ENCODE data around the gene ASXL1. TPM values are rescaled to one million over a fixed set of nuclear protein-coding genes. Genes with fewer than 3 reads are reported as not detected.

ASXL1 gene
- total and polyA plus RNA-seq, 10 of the 15 experiments (the other 5 are each of a cell fraction or from before 2014, with no cell fraction given): 11.0 to 87.6 (median 56.8) TPM

GRCh38 chr20:32397567-32398084 is 39.5 kb downstream of the ASXL1 start:
- in situ Hi-C loops (cut with MboI) (no loop called here), intact Hi-C loops (cut with micrococcal nuclease; ENCODE audit: unreplicated experiment) (no loop called here)
- H2AFZ ChIP-seq (ENCODE audit: control insufficient read depth, low read depth, low read length): no peak overlapping the region
- no peak overlapping the region for H3K27ac ChIP-seq (ENCODE audit: control insufficient read depth, insufficient read depth)
- H3K9ac ChIP-seq (ENCODE audit: control insufficient read depth, insufficient read depth, low read length): no peak overlapping the region
- FAIRE-seq (no peak), ATAC-seq (no peak), DNase-seq (ENCODE audit: low read depth, low spot score) (no peak)
- CTCF ChIA-PET: no interaction called here
- BruUV-seq (replicated peaks): no TSS peak
- peaks cover 0 to 16% of the 10 kb centered on the region in 2 experiments; a peak in 3 of 4 replicates for H3K36me3 ChIP-seq (ENCODE audit: control insufficient read depth in 2 of 2, insufficient read depth in 2 of 2, low read length in 1 of 2)
- H3K4me3 ChIP-seq: no peak overlapping the region
- WGBS (ENCODE audit: insufficient coverage, insufficient replicate concordance, low lambda C conversion rate, missing lambda C conversion rate): 98% methylated on average over 11 of the region's 11 CpGs
- no peaks in the 10 kb centered on the region; the same call in 2 of the 3 replicates for H3K9me3 ChIP-seq (replicated peaks; ENCODE audit: control insufficient read depth, insufficient read depth, low read length)
- H3K4me2 ChIP-seq (ENCODE audit: control insufficient read depth, insufficient read depth): no peak overlapping the region
- TF ChIP-seq ZNF274 (IDR thresholded peaks at IDR 0.05; ENCODE audit: insufficient read depth, insufficient read length): no peak
- TF ChIP-seq IRF5 (IDR thresholded peaks at IDR 0.05; ENCODE audit: borderline replicate concordance): no peak
- no peak for TF ChIP-seq BCL11A (IDR thresholded peaks at IDR 0.05; ENCODE audit: low read depth, low read length)
- no peak for TF ChIP-seq ZBTB11 (CRISPR knock-in tag; IDR thresholded peaks at IDR 0.05)
- TF ChIP-seq FOXM1 (IDR thresholded peaks at IDR 0.05; ENCODE audit: low read depth, low read length): no peak
- TF ChIP-seq CHD2 (IDR thresholded peaks at IDR 0.05; ENCODE audit: borderline replicate concordance, low read depth, low read length): no peak
- no peak for TF ChIP-seq FOXK2 (IDR thresholded peaks at IDR 0.05)
- no peak for TF ChIP-seq POU2F2 (IDR thresholded peaks at IDR 0.05; ENCODE audit: borderline replicate concordance, low read depth, low read length)
- no peak for TF ChIP-seq EP300 (IDR thresholded peaks at IDR 0.05; ENCODE audit: borderline replicate concordance in 1 of 2, control insufficient read depth in 1 of 2, low read depth in 2 of 2, low read length in 2 of 2)
- no peak for TF ChIP-seq CEBPB (IDR thresholded peaks at IDR 0.05; ENCODE audit: borderline replicate concordance in 1 of 2, low read depth in 2 of 2, low read length in 2 of 2)
- no peak for TF ChIP-seq HDAC2 (IDR thresholded peaks at IDR 0.05)
- TF ChIP-seq SMAD1 (IDR thresholded peaks at IDR 0.05; ENCODE audit: low read depth, partially characterized antibody): no peak
- no peak for TF ChIP-seq IKZF1 (conservative IDR thresholded peaks at IDR 0.05)
- TF ChIP-seq EED (IDR thresholded peaks at IDR 0.05; ENCODE audit: low read depth): no peak
- no peak for TF ChIP-seq ETV6 (conservative IDR thresholded peaks at IDR 0.05 in 1 of 2, IDR thresholded peaks at IDR 0.05 in 1 of 2; ENCODE audit: borderline replicate concordance in 1 of 2, low read depth in 1 of 2)
- no peak for TF ChIP-seq ELK1 (IDR thresholded peaks at IDR 0.05; ENCODE audit: low read depth, low read length)
- H3K27me3 ChIP-seq (replicated peaks in 1 of 2; ENCODE audit: control insufficient read depth in 2 of 2, insufficient read depth in 2 of 2, low read length in 1 of 2): no peaks in the 10 kb centered on the region
- H3K79me2 ChIP-seq (ENCODE audit: control insufficient read depth, insufficient read depth, low read length): peaks cover 17% of the 10 kb centered on the region
- RAD21 ChIA-PET (ENCODE audit: unreplicated experiment): no interaction called here
- SMC1A ChIA-PET (ENCODE audit: uncharacterized antibody, unreplicated experiment): no interaction called here
- POLR2A ChIA-PET: interaction anchor here (0.7 kb wide), 1 partner anchor 118 kb away, joined by 6 read pairs; no protein-coding TSS in a partner anchor
- no peaks in the 10 kb centered on the region; the same call in 1 of the 2 replicates for H4K20me1 ChIP-seq (ENCODE audit: control insufficient read depth, insufficient read depth)
- no peaks in the 10 kb centered on the region for H3K4me1 ChIP-seq (ENCODE audit: control insufficient read depth, insufficient read depth, low read length)
